ENCODE results near the gene PRPF40B.

DNA sequence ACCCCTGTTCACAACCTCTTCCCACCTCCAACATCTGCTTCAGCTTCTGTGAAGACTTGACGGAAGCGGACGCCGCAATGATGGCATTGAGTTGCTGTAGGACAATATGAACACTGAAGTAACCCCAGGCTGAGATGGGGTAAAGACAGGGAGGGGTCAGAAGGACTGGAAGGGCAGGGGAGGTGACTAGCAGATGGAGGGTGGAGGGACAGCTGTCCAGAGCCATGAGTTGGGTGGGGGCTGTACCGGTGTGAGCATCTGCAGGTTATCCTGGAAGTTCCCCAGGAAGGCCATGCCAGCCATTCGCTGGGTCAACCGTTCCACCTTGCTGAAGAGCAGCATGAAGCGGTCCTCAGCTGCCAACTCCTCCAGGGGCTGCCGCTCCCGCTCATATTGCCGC is 26.1 kb downstream of the PRPF40B start:
- TF ChIP-seq, protein P1, sequence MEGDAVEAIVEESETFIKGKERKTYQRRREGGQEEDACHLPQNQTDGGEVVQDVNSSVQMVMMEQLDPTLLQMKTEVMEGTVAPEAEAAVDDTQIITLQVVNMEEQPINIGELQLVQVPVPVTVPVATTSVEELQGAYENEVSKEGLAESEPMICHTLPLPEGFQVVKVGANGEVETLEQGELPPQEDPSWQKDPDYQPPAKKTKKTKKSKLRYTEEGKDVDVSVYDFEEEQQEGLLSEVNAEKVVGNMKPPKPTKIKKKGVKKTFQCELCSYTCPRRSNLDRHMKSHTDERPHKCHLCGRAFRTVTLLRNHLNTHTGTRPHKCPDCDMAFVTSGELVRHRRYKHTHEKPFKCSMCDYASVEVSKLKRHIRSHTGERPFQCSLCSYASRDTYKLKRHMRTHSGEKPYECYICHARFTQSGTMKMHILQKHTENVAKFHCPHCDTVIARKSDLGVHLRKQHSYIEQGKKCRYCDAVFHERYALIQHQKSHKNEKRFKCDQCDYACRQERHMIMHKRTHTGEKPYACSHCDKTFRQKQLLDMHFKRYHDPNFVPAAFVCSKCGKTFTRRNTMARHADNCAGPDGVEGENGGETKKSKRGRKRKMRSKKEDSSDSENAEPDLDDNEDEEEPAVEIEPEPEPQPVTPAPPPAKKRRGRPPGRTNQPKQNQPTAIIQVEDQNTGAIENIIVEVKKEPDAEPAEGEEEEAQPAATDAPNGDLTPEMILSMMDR (IDR thresholded peaks at IDR 0.05): no peak
- TF ChIP-seq POLR2A (IDR thresholded peaks at IDR 0.05): no peak

Data from adrenal gland (tissue), 5 donors.